ENCODE results near the gene BLACAT1. TPM values are rescaled to one million over a fixed set of nuclear protein-coding genes. Genes with fewer than 3 reads are reported as not detected.
A peak's percentile ranks its signal among the peaks of the same experiment; 100 is the strongest.

Gene BLACAT1
- polyA plus RNA-seq, 3 donors: not detected

- Histone ChIP-seq H2AFZ (ENCODE audit: insufficient read depth, low read depth, low read length, poor library complexity, severe bottlenecking) (no peak overlapping the region), H3K36me3 (replicated peaks in 1 of 2; ENCODE audit: control insufficient read depth in 1 of 2, insufficient read depth in 2 of 2, low read length in 2 of 2) (no peaks in the 10 kb centered on the region), H4K20me1 (ENCODE audit: insufficient read depth, low read length) (no peaks in the 10 kb centered on the region), H3K79me2 (ENCODE audit: insufficient read depth, low read length) (no peaks in the 10 kb centered on the region), H3K27me3 (ENCODE audit: control insufficient read depth in 2 of 2, insufficient read depth in 2 of 2, low read length in 2 of 2) (peaks cover 10 to 34% of the 10 kb centered on the region in 2 donors), H3K27ac (ENCODE audit: low read depth in 1 of 2, low read length in 2 of 2) (no peak overlapping the region), H3K4me2 (replicated peaks; ENCODE audit: extremely low read depth, low read length, poor library complexity, severe bottlenecking) (no peak overlapping the region), H3K9me3 (replicated peaks in 1 of 2; ENCODE audit: control insufficient read depth in 1 of 2, insufficient read depth in 1 of 2, low read length in 2 of 2) (no peaks in the 10 kb centered on the region), H3K9ac (ENCODE audit: insufficient read depth, low read length, poor library complexity, severe bottlenecking) (no peak overlapping the region), H3K4me3 (replicated peaks in 1 of 3; ENCODE audit: low read depth in 2 of 3, low read length in 3 of 3) (no peak overlapping the region), H3K4me1 (ENCODE audit: control insufficient read depth in 1 of 2, insufficient read depth in 2 of 2, low read length in 2 of 2) (no peaks in the 10 kb centered on the region)
- H3K27me3 Mint-ChIP-seq (ENCODE audit: low read depth in 3 of 3): peaks cover 53 to 59% (median 57%) of the 10 kb centered on the region in 3 donors
- H3K27ac Mint-ChIP-seq: no peak overlapping the region
- H3K36me3 Mint-ChIP-seq: no peaks in the 10 kb centered on the region
- peaks cover 0 to 2% (median 0%) of the 10 kb centered on the region in 7 donors for H3K9me3 Mint-ChIP-seq
- no peak overlapping the region for H3K4me3 Mint-ChIP-seq
- peaks cover 5% of the 10 kb centered on the region for H3K4me1 Mint-ChIP-seq
- DNase-seq: no peak
- intact Hi-C loops (cut with micrococcal nuclease): loop anchor here in 1 of 2 donors (2.0 kb wide), 1 partner anchor 39 kb away; no protein-coding TSS in a partner anchor
- 91% methylated on average over 3 of the region's 6 CpGs for WGBS (ENCODE audit: insufficient coverage)
- no peak for TF ChIP-seq CTCF (IDR thresholded peaks at IDR 0.05)
These were observed 30.4 kb upstream of the BLACAT1 start for GRCh38 chr1:205486258-205486657.

GRCh38 chr1:205484985-205485967, 29.4 kb upstream of the BLACAT1 start:
- Mint-ChIP-seq H3K4me1 (peaks cover 11% of the 10 kb centered on the region), H3K9me3 (peaks cover 0 to 3% (median 0%) of the 10 kb centered on the region in 7 donors), H3K27ac (no peak overlapping the region), H3K27me3 (ENCODE audit: low read depth in 3 of 3) (peaks cover 56 to 65% (median 61%) of the 10 kb centered on the region in 3 donors), H3K36me3 (no peaks in the 10 kb centered on the region), H3K4me3 (peak overlapping the region in 1 of 2 donors; percentile 28)
- intact Hi-C loops (cut with micrococcal nuclease): no loop called here
- Histone ChIP-seq H3K27me3 (ENCODE audit: control insufficient read depth in 2 of 2, insufficient read depth in 2 of 2, low read length in 2 of 2) (peaks cover 12 to 41% of the 10 kb centered on the region in 2 donors), H2AFZ (ENCODE audit: insufficient read depth, low read depth, low read length, poor library complexity, severe bottlenecking) (no peak overlapping the region), H3K36me3 (replicated peaks in 1 of 2; ENCODE audit: control insufficient read depth in 1 of 2, insufficient read depth in 2 of 2, low read length in 2 of 2) (no peaks in the 10 kb centered on the region), H3K9me3 (replicated peaks in 1 of 2; ENCODE audit: control insufficient read depth in 1 of 2, insufficient read depth in 1 of 2, low read length in 2 of 2) (no peaks in the 10 kb centered on the region), H4K20me1 (ENCODE audit: insufficient read depth, low read length) (no peaks in the 10 kb centered on the region), H3K4me2 (replicated peaks; ENCODE audit: extremely low read depth, low read length, poor library complexity, severe bottlenecking) (no peak overlapping the region), H3K4me3 (replicated peaks in 1 of 3; ENCODE audit: low read depth in 2 of 3, low read length in 3 of 3) (no peak overlapping the region), H3K4me1 (ENCODE audit: control insufficient read depth in 1 of 2, insufficient read depth in 2 of 2, low read length in 2 of 2) (no peaks in the 10 kb centered on the region), H3K27ac (ENCODE audit: low read depth in 1 of 2, low read length in 2 of 2) (no peak overlapping the region), H3K79me2 (ENCODE audit: insufficient read depth, low read length) (no peaks in the 10 kb centered on the region), H3K9ac (ENCODE audit: insufficient read depth, low read length, poor library complexity, severe bottlenecking) (no peak overlapping the region)
- peak; percentile 98 for TF ChIP-seq CTCF (IDR thresholded peaks at IDR 0.05)
- DNase-seq: peak; percentile 42 to 59 (median 55)
- 15% methylated on average over 9 of the region's 13 CpGs for WGBS (ENCODE audit: insufficient coverage)

Data from CD14-positive monocyte (primary cell).